NCI-H82 (cell line): ENCODE data around the gene PUM1.

ENCODE experiments used
- DNase-seq: peaks from one replicate; lab custom pipeline; 2025; lab: John Stamatoyannopoulos, UW

Gene PUM1

DNA sequence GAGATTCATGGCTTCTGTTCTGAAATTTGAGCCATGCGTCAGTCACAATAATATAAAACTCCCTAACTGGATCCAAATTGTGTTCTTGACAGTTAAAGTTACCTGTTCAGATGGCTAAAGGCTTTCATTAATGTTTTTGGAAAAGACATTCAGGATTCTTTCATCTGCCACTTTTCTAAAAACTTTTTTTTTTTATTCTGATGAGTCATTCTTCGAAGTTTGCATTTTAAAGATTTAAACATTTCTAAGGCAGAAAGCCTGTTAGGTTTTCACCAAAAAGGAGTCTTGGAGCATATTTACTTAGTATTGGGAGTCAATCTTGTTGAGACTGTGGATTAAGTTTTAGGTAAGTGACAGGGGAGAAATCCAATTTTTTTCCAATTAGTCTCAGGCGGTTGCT lies 138.1 kb downstream of the PUM1 start:
- DNase-seq = peak; percentile 77

DNA sequence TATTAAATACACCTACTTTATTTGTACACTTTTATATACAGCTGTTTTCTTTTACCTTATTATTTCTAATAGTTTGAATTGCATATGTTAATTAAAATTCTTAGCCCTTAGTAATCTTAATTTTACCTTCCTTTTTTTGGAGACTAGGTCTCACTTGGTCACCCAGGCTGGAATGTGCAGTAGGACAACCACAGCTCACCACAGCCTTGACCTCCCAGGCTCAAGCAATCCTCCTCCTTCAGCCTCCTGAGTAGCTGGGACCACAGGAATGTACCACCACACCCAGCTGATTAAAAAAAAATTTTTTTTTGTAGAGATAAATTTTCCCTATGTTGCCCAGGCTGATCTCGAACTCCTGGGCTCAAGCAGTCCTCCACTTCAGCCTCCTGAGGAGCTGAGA lies 141.9 kb downstream of the PUM1 start:
- no peak for DNase-seq

DNA sequence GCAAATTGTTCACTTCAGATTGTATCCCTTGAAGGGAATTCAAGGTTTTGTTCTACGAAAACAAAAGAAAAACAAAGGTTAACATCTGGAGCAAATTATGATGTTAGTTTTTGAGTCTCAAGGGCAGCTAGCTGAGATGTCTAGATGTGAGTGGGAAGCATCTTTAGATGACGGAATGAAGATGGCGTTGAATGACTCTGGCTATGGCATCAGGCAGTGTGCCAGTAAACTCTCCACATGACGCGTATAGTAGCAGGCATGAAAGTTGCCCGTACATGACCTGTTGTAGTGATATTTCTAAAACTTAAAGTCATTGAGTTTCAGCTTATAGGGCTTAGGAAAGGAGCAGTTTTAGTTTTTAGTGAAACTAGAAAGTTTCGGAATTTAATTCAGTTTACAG lies 144.7 kb downstream of the PUM1 start:
- DNase-seq = no peak

DNA sequence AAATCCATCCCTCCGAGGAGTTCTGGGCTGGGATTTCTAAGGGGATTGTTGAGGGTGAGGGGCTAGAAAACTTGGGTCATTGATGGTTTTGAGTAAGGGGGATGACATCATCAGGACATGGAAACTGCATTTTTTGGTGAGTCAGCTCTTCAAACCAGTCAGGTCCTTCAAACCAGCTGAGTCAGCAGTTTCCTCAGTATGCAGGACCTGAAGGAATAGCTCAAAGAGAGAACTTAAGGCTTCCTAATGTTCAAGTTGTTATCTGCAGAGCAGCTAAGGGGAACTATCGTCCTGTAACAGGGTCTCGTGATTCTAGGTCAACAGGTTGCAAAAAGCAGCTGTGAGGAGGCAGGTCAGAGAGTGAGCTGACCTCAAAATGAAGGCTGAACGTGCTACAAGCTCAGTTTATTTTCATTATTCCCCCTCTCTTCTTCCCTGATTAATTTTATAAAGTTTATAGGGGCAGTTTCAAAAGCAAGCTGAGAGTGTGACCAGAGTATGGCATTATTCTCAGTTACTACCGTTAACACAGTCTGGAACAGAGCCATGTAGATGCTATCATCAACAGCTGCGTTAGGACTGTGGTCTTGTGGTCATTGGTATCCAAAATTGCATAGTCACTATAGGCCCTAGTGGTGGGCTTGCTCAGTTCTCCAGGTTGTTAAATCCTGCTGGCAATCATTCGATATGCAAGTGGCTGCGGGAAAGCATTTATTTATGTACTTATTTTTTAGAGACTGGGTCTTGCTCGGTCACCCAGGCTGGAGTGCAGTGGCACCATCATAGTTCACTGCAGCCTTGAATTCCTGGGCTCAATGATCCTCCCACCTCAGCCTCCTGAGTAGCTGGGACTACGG lies 146.3 kb downstream of the PUM1 start:
- DNase-seq = no peak

DNA sequence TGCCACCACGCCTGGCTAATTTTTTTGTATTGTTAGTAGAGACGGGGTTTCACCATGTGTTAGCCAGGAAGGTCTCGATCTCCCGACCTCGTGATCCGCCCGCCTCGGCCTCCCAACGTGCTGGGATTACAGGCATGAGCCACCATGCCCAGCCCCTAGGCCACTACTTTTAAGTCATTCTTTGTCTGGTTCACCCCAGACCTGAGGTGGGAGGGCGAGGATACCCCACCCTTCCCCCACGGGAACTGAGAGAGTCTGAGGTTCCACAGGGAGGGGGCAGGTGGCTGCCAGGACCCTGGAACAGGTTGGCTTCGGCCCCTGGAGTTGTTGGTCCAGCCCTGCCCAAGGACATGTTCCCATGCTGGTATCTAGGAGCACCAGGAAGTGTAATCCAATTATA lies 149.2 kb downstream of the PUM1 start:
- DNase-seq = no peak

DNA sequence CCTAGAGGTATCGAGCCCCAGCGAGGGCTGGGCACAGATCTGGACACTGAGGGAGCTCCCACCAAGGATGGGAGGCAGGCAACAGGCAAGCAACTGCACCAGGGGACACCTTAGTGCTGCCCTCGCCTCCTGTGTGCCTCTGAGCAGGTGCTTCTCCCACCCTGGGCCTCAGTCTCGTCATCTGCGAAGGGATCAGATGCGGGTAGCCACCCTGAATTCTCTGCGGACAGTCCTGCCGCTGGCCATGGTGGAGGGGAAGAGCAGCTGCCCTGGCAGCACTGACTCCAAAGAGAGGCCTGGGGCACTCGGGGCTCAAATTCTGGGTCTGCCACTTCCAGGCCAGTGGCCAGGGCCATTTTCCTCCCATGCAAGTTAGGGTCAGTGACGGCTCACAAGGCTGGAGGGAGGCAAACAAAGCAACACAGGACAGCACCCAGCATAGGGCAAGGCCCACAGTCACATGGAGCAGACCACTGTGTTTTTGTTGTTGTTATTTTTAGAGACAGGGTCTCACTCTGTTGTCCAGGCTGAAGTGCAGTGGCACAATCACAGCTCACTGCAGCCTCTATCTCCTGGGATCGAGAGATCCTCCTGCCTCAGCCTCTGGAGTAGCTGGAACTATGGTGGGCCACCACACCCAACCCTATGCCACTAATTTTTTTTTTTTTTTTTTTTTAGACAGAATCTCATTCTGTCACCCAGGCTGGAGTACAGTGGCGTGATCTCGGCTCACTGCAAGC lies 149.9 kb downstream of the PUM1 start:
- no peak for DNase-seq

DNA sequence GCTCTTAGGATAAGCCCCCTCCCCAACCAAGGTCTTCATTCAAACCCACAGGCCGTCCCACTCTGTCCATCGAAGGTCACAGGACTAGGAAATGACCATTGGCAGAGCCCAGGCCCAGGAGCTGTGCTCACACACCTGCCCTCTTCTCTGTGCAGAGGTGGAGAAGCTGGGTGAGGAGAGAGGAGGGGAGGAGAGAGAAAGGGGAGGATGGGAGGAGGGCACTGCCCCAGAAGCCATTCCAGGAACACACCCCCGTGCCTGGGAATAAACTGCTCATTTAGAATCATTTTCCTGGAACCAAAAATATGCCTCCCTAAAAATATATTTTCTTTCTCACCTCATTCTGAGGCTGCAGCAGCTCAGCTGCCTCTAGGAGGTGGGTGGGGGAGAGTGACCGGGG lies 150.6 kb downstream of the PUM1 start:
- no peak for DNase-seq

DNA sequence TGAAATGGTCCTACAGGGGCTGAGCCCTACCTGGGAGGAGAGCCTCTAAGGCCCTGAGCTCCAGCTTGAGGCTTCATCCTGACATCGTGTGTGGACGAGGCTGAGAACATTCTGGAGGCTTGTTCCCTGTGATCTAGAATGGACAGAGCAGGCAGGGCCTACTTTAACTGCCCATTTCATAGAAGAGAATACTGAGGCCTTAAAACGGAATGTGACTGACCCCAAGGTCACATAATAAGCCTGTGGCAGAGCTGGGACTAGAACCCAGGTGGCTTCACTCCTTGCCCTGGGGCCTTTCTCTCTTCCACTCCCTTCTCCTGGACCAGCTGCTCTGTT lies 151.0 kb downstream of the PUM1 start:
- no peak for DNase-seq

DNA sequence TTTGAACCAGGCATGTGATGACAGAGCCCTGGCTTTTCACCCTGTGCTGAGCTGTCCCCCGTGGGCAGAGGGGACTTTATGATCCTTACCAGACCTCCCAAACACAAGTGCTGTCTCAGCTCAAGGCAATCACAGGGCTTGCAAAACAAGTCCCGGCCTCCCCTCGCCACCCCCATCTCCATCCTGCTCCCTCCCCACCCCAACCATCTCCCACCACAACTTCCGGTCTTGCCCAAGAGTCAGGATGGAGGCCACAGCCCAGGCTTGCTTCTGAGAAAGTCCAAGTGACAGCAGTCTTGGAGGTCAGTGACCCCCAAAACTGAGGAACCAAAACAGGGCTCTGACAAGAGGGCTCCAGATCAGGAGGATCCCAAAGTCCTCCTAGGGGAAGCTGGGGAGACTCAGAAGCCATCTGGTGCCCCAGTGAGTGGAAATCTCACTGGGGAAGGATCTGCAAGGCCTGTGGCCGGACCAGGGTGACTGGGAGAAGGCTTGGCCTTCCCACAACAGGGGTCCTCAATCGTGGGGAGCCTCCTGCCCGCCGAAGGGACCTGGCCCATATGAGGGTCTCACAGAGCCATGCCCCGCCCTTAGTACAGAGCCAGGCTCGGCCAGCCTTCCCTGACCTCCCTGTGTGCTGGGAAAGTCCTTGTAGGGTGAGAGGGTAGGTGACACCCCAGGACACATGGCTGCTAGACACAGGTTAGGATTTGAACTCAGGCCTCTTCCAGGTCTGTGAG lies 152.4 kb downstream of the PUM1 start:
- DNase-seq = no peak

DNA sequence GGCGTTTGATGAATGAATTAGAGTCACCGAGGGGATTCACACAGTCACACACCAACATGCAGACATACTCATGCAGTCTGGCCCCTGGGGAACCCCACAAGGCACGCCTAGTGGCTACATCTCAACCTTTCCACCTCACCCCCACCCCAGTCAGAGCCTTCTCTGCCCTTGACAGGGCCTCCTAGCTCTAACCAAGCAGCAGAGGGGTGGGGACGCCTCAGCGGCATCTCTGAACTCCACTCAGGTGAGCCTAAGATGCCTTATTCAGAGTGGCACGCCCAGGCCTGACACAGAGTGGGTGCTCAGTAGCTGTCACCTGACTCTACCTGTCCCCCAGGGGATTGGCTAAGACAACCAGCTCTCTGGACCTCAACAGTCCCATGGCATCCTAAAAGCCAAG lies 153.3 kb downstream of the PUM1 start:
- DNase-seq = no peak

DNA sequence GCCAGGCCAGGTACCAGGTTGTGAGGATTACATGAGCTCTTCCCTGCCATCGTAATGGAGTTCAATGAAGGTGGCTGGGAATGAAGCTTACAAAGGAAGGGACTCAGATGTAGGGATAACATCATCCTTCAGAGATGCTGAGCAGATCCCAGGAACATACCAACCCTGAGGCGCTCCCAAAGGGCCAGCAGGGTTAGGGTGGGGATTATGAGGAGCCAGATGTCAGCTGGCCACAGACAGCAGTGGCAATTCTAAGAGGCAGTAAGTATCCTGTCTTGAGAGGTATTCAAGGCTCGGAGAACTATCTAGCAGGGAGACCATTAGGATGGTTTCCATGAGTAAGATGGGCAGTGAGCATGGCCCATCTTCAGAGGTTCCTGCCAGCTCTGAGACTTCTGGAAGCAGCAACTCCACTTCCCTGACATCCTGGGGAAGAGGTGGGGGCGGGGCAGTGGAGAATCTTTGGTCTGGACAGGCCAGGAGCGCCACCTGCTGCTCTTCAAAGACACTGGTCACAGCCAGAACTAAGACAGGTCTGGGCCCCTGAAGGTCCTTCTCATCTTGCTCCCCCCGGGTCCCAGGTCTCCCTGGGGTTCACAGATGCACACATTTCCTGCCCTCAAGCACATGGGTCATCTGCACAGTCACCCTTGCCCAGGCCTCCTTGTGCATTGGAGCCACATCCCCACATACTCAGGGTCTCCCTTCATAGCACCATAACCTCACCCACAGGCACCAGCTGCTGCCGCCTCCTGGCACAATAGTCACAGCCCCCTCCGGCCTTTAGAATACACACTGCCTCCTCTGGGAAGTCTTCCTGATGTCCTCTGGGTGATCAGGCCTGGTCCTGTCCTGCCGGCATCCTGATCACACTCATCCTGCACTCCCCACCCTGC lies 154.2 kb downstream of the PUM1 start:
- peak; percentile 94 for DNase-seq

DNA sequence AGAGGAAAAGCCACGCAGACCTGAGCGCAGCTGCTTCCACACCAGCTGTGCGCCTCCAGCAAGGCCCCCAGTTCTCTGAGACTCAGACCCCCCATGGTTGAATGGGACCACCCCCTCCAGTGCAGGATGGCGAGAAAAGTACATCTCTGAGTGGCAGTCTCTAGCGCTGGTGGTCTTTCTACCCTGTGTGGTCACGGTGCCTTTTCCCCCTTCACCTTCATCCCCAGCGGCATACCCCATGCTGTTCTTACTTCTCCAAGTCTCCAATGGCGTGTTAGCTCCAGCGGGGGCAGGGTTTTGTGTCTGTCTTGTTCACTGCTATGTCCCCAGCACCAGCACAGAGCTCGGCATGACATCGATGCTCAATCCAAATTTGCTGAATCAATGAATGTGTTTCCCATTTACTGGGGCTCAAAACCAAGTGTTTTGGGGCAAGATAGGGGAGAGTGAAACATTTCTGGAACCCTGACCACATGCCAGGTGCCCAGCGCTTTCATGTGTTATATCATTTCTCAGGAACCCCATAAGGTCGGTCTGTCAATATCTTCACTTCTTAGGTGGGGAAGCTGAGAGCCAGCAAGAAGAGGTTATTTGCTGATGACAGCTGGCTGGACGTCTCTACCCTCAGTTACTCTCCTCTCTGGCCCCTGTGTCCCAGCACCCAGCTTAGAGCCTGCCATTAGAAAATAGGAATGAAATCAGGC lies 156.0 kb downstream of the PUM1 start:
- peak; percentile 54 for DNase-seq

DNA sequence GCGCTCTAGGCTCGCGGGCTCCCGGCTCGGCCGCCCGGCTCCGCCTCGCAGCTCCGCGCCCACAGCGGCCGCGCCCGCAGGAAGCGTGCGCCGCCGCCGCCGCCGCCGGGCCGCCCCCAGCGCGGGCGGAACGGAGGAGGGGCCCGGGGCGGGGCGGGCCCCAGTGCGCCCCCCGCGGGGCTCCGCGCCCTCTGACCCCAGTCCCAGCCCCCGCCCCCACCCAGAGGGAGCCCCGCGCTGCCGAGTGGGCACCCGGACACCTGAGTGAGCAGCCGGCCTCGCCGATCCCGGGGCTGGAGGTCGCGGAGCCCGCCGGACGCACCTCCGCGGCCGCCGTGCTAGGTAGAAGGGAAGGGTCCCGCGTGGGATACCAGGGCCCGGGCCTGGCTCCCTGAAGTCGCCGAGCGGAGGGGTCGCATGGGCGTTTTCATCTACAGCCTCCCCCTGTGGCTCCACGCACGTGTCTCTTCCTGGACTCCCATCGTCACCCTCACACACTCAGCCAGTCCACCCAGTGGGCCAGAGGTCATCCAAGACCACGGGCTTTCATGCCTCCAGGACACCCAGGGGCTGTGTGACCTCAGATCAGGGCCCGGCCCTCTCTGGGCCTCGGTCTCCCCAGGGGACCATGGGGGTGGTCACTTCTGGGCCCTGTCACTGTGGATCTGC lies 156.7 kb downstream of the PUM1 start, which contains the start of gene SDC3:
Gene SDC3, minus strand, starts transcription at position 63 of the 669 bp plus-strand sequence. CDS start 172 bp downstream, outside the sequence.
- no peak for DNase-seq

DNA sequence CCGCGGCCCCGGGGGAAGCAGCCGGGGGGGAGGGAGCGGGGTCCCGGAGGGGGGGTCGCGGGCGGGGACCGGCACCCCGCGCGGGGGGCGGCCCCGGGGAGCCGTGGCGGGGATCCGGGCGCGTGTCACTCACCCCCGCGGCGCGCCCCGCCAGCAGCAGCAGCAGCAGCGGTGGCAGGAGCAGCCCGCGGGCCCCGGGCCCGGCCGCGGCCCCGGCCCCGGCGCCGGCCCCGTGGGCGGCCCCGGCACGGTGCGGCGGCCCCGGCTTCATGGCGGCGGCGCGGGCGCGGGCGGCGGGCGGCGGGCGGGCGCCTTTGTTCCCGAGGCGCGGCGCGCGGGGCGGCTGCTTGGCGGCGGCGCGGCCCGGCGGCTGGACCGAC lies 157.2 kb downstream of the PUM1 start:
- DNase-seq = no peak

DNA sequence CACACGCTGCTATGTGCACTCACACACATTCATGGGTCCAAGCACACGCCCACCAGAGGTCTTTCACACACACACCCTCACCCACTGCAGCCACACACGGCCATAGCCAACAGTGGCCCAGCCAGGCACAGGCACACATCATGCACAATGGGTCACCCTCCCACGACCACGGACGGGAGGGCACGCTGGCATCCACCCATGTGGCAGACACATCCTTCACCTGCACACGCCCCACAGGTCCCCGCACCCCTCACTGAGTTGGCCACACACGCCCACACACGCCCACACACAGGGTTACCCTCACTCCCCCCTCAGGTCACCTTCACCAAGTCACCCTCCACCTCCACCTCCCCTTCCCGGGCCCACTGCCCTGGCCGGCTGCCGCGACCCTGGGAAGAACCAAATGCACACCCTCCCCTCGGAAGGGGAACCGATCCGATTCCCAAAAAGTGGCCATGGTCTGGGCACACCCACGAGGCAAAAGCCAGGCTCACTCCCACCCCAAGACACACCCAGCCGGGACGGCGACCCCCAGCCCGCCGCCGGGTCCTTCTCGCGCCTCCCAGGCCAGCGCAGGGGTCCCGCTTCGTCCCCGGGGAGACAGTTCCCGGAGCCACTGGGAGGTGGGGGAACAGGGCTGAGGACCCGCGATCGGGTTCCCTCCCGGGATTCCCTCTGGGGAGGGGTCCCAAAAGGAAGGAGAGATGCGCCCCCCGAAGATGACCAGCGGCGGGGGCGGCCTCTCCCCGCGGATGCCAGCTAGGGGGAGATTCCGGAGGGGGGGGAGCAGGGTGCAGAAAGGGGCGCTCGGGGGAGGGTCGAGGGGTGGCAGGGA lies 157.8 kb downstream of the PUM1 start:
- no peak for DNase-seq

DNA sequence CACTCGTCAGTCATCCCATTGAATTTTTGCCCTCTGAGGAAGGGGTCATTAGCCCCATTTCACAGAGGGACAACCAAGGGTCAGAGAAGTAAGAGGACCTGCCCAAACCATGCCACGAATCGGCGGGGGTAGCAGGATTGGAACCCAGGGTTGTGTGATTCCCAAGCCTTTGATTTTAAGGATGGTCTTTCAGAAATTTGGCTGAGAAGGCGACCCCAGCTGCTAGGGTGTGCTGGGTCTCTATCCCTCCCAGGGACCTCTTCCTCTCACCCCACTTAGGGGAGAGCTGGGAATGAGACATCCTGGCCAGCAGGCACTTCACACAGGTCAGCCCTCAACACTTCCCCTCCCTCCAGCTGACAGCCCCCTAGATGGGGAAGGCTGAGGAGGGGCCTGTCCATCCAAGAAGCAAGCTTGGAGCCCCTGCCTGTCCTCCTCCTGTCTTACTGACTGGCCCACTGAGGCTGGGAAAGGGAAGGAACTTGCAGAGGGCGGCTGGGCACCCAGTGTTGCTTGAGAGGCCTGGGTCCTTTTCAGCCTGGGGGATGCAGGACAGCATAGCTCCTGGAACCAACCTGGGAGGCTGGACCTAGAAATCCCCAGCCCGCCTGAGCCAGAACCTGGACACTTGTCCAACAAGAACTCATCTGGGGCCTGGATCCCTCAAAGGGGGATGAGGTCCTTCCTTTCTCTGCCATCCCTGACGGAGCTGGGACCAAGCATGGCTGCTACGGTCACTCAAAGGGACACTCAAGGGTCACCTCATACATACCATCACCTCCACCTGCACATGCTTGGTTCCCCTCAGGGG lies 158.7 kb downstream of the PUM1 start:
- DNase-seq = no peak

DNA sequence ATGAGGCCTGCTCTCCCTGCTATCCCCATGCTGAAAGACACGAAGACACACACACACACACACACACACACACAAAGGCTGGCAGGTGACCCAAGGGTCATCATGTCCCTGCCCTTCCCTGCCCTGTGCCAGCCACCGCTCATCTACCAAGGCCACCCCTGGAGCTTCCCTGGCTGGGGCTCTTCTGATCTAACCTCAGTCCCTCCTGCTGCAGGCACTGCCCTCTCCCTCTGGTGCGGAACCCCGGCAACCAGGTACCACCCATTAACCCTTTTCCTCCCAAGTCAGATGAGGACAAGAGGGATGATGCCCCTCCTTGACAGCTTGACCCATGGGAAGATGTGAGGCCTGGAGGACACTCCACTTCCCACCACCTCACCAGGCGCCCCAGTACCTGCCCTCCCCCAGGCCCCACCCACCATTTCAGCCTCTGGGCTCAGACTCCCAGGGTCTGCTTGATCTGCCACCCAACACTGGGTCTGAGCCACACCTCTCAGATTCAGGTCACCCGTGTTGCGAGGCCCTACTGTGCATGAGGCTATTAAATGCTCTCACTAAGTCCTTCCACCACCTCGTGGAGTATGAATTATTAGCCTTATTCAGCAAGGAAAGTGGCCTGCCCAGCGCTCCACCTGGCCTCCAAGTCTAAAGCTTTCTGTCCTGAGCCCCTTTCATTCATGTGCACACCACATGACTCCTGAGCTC lies 159.4 kb downstream of the PUM1 start:
- no peak for DNase-seq

DNA sequence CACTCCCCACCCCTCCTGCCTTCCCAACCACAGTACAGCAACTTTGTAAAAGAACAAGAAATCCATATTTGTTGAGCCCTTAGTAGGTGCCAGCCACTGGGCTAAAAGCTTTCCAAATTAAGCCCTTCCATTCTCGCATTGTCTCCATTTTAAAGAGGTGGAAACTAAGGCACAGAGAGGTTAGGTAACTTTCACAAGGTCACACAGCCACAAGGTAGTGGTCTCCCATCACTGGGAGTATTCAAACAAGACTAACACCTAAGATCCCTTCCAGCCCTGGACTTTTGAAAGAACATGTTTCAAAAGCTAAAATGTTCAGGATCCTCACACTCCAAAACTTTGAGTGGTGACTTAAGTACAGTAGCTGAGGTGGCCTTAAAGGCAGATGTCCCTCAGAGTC lies 160.1 kb downstream of the PUM1 start:
- no peak for DNase-seq
